ENCODE measurements around the gene TCF15.

DNA sequence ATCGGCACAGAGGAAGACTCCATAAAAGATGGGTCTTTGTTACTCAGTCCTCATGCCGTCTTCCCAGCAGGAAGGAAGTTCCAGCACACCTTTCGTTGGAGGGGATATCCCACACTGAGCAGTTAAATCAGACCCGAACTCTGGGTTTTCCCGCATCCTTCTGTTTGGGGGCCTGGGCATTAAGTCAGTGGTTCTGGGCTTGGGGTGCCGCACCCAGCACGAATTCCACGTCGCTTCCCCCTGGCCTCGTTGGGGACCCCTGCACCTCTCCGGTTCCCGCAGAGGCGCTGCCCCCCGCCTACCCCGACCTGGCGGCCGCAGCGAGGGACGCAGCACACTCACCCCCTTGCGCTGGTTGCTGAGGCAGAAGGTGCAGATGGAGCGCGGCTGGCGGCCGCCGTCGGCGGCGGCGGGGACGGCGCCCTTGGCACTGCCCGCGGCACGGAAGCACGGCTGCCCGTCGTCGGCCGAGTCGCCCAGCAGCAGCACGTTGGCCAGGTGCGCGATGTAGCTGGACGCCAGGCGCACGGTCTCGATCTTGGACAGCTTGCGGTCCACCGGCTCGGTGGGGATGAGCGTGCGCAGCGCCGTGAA, 641 bp downstream of the TCF15 start:
- TF ChIP-seq POLR2A (IDR thresholded peaks at IDR 0.05) (no peak), EP300 (IDR thresholded peaks at IDR 0.05) (no peak)
- TF ChIP-seq, protein P1, sequence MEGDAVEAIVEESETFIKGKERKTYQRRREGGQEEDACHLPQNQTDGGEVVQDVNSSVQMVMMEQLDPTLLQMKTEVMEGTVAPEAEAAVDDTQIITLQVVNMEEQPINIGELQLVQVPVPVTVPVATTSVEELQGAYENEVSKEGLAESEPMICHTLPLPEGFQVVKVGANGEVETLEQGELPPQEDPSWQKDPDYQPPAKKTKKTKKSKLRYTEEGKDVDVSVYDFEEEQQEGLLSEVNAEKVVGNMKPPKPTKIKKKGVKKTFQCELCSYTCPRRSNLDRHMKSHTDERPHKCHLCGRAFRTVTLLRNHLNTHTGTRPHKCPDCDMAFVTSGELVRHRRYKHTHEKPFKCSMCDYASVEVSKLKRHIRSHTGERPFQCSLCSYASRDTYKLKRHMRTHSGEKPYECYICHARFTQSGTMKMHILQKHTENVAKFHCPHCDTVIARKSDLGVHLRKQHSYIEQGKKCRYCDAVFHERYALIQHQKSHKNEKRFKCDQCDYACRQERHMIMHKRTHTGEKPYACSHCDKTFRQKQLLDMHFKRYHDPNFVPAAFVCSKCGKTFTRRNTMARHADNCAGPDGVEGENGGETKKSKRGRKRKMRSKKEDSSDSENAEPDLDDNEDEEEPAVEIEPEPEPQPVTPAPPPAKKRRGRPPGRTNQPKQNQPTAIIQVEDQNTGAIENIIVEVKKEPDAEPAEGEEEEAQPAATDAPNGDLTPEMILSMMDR (IDR thresholded peaks at IDR 0.05) = no peak

All from ovary (tissue), 3 donors.